Left ventricle myocardium superior (tissue), 1 donor: Measurements from ENCODE around the gene NKD2. TPM values are rescaled to one million over a fixed set of nuclear protein-coding genes. Genes with fewer than 3 reads are reported as not detected.

Experiments used
- microRNA-seq: library from miRNA; unstranded; fragments of <30 nt; microRNA quantifications from one replicate; pipeline ENCODE4 v1.2.0, GENCODE V29; 2020; ENCODE audit warnings: borderline number of aligned reads
- total RNA-seq: library from RNA; stranded (reverse); fragmentation: NEBNext Ultra II Directional; extraction: Animal tissue kit (Norgen Biotek cat#: 25700); gene quantifications from one replicate; pipeline ENCODE4 v1.2.1, GENCODE V29; 2021
- donor health status: DM: no; HTN: yes; CAD: no; lungs with severe emphysema.

NKD2 gene
- total RNA-seq, 1 donor from 2014 or later: 3.4 TPM

Small RNA genes lying within 50 kb of the gene (microRNA-seq; reads per million reads assigned to microRNA genes)
- not detected for gene MIR4635

Other genes starting within 250 kb of the NKD2 start
- gene ZDHHC11B, start 224.1 kb upstream of the NKD2 start, total RNA-seq: 20.0 TPM
- 40.1 TPM for gene ZDHHC11, start 157.8 kb upstream of the NKD2 start, total RNA-seq
- gene BRD9, start 116.0 kb upstream of the NKD2 start, total RNA-seq: 26.1 TPM
- 0.32 TPM for gene TRIP13, start 115.9 kb upstream of the NKD2 start, total RNA-seq
- gene SLC12A7, start 103.3 kb downstream of the NKD2 start, total RNA-seq: 230 TPM
- not detected for gene SLC6A19, start 192.8 kb downstream of the NKD2 start, total RNA-seq
- gene SLC6A18, start 216.6 kb downstream of the NKD2 start, total RNA-seq: not detected